Calu3 (cell line): Measurements from ENCODE around the gene PGC. TPM values are rescaled to one million over a fixed set of nuclear protein-coding genes. Genes with fewer than 3 reads are reported as not detected.

ENCODE experiments used
- BruUV-seq: library from RNA; stranded (reverse); fragments of 400-500 nt; replicated peaks from 2 replicates; lab custom pipeline; 2021; lab: Mats Ljungman, UMichigan
- CTCF ChIA-PET: fragments of 300-600 bp; sonication (Branson Sonifier 250); formaldehyde crosslinking; loops from one replicate; lab custom pipeline; 2022; ENCODE audit warnings: antibody characterized with exemption; lab: Charles Lee
- DNase-seq: peaks from one replicate; pipeline ENCODE4 v3.0.0; 2022
- H3K27ac Mint-ChIP-seq: one replicate; pipeline ENCODE4 v1.8.0; 2022; ENCODE audit warnings: mixed read lengths; ENCODE audit not compliant: unreplicated experiment
- H3K27me3 Mint-ChIP-seq: one replicate; pipeline ENCODE4 v1.8.0; 2022; ENCODE audit warnings: mixed read lengths; ENCODE audit not compliant: unreplicated experiment
- H3K36me3 Mint-ChIP-seq: one replicate; pipeline ENCODE4 v1.8.0; 2022; ENCODE audit warnings: mild to moderate bottlenecking, moderate library complexity, mixed read lengths; ENCODE audit not compliant: insufficient read depth, unreplicated experiment
- H3K4me1 Mint-ChIP-seq: one replicate; pipeline ENCODE4 v1.8.0; 2022; ENCODE audit warnings: mild to moderate bottlenecking, low read depth, mixed read lengths; ENCODE audit not compliant: unreplicated experiment
- H3K4me3 Mint-ChIP-seq: one replicate; pipeline ENCODE4 v1.8.0; 2022; ENCODE audit warnings: mild to moderate bottlenecking, low read depth, moderate library complexity, mixed read lengths; ENCODE audit not compliant: unreplicated experiment
- H3K9me3 Mint-ChIP-seq: one replicate; pipeline ENCODE4 v1.8.0; 2022; ENCODE audit warnings: low read depth, mixed read lengths; ENCODE audit not compliant: unreplicated experiment
- CTCF ChIP-seq: fragments of 200-600 bp; IDR thresholded peaks from one replicate; pipeline ENCODE4 v1.8.0; 2022; ENCODE audit warnings: antibody characterized with exemption; ENCODE audit not compliant: unreplicated experiment
- intact Hi-C: fragments of 100-400 bp; cut with micrococcal nuclease; formaldehyde crosslinking; loops from one replicate; pipeline ENCODE4 v1.10.0; 2022; ENCODE audit not compliant: unreplicated experiment
- total RNA-seq: library from RNA; stranded (reverse); gene quantifications from 2 replicates; pipeline ENCODE4 v1.2.3, GENCODE V29; 2022

PGC gene
- total RNA-seq, 1 experiment from 2014 or later, result not detected

DNA sequence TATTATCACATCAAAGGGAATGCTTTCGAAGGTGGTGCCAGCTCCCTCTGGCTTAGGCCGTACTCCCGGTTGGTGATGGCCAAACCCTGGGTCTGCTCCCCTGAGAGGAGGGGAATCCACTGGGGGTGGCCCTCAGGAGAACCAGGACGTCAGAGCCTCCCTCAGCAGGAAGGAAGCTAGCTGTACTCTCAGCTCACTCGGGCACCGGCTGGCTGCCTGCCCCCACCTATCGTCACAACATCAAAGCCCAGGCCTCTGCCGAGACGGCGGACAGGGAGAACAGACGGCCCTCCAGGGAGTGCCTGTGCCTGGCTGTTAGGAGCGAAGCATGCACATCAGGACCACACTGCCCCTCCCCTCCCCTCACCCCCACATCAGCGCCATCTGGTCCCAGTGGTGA lies 9.2 kb upstream of the PGC start:
- H3K9me3 Mint-ChIP-seq, result no peaks in the 10 kb centered on the region
- DNase-seq, result no peak
- TF ChIP-seq CTCF, result no peak
- H3K27me3 Mint-ChIP-seq, result peaks cover 22% of the 10 kb centered on the region
- H3K36me3 Mint-ChIP-seq, result no peaks in the 10 kb centered on the region
- no TSS peak for BruUV-seq
- H3K4me1 Mint-ChIP-seq, result no peaks in the 10 kb centered on the region
- H3K27ac Mint-ChIP-seq, result no peak overlapping the region
- no peak overlapping the region for H3K4me3 Mint-ChIP-seq
- CTCF ChIA-PET, result no interaction called here
- intact Hi-C loops, result no loop called here

DNA sequence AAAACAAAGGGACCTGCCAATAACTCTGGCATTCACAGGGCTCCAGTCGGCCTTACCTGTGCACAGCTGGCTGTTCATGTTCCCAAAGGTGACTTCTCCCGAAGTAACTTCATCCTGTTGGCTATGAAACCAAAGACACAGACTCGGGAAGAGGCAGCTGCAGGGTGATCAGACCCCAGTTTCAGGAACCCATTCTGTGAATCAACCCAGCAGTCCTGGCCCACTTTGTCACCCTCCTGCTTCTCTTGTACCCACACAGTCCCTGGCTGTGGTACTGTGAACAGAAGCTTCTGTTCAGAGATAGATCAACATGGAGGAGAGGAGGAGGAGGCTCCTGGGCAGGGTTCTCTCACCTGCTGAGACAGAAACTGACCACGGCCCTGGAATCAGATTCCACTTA lies 8.7 kb upstream of the PGC start:
- Mint-ChIP-seq H3K4me3 (no peak overlapping the region), H3K9me3 (no peaks in the 10 kb centered on the region), H3K27ac (no peak overlapping the region), H3K36me3 (no peaks in the 10 kb centered on the region), H3K4me1 (no peaks in the 10 kb centered on the region), H3K27me3 (peaks cover 18% of the 10 kb centered on the region)
- no peak for DNase-seq
- CTCF ChIA-PET, result no interaction called here
- BruUV-seq, result no TSS peak
- TF ChIP-seq CTCF, result no peak
- intact Hi-C loops, result no loop called here

DNA sequence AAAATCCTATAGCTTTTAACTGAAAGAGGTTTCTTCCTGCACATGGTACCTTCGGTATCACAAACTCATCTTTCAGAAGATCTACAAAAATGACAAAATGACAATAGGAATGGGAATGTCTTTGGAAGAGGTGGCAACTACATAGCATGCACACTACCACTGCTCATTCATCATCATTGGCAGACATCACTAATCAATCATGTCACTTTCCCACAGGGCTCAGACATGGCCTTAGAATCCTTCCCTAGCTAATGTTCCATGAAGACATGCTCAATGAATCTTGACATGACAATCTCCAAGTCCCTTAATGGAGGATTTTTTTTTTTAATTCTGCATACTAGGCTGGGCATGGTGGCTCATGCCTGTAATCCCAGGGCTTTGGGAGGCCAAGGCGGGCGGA lies 3.2 kb upstream of the PGC start:
- Mint-ChIP-seq H3K9me3 (no peaks in the 10 kb centered on the region), H3K27ac (no peak overlapping the region), H3K4me3 (no peak overlapping the region), H3K4me1 (peaks cover 12% of the 10 kb centered on the region), H3K36me3 (no peaks in the 10 kb centered on the region), H3K27me3 (peaks cover 10% of the 10 kb centered on the region)
- BruUV-seq, result no TSS peak
- TF ChIP-seq CTCF, result no peak
- CTCF ChIA-PET, result interaction anchor here (1.3 kb wide), 1 partner anchor 10 kb away, joined by 3 read pairs; no protein-coding TSS in a partner anchor
- intact Hi-C loops, result no loop called here
- no peak for DNase-seq

DNA sequence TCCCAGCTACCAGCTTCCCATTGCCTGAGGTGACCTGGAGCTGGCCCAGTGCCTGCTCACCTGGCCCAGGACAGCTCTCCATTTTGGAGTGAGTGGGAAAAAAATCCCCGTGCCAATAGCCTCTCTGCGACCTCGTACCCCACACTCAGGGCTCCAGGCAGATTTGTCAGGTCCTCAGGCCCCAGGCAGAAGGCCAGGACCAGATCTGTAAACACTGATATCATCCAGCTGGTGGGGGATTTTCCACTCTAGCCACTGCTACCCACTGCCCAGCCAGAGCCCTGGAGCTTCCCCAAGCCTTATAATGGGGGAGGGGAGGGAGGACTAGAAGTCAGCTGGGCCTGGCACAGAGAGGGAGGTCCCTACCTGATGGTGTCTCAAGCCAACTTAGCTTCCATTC lies 1.3 kb upstream of the PGC start:
- Mint-ChIP-seq H3K4me1 (peaks cover 19% of the 10 kb centered on the region), H3K27ac (no peak overlapping the region), H3K36me3 (no peaks in the 10 kb centered on the region), H3K4me3 (no peak overlapping the region), H3K27me3 (no peaks in the 10 kb centered on the region), H3K9me3 (no peaks in the 10 kb centered on the region)
- CTCF ChIA-PET, result interaction anchor here (1.1 kb wide), 1 partner anchor 17 kb away, joined by 7 read pairs; no protein-coding TSS in a partner anchor
- intact Hi-C loops, result no loop called here
- no peak for TF ChIP-seq CTCF
- no peak for DNase-seq
- no TSS peak for BruUV-seq
